NB4 (cell line): Measurements from ENCODE around the gene UBE2J2.

Experiments
- CTCF ChIP-seq: IDR thresholded peaks from one replicate; pipeline ENCODE4 v1.5.1; 2012; ENCODE audit warnings: low read depth, low read length
- POLR2A ChIP-seq: IDR thresholded peaks from 2 replicates; pipeline ENCODE4 v1.6.1; 2011; ENCODE audit warnings: mild to moderate bottlenecking; ENCODE audit not compliant: insufficient read length; ENCODE audit errors: extremely low read depth

- TF ChIP-seq CTCF (no peak), POLR2A (no peak)
These were observed 29.4 kb upstream of the UBE2J2 start for GRCh38 chr1:1302951-1303509.
